Measurements from ENCODE around the gene PPP3CA. TPM values are rescaled to one million over a fixed set of nuclear protein-coding genes. Genes with fewer than 3 reads are reported as not detected.
A peak's percentile ranks its signal among the peaks of the same experiment; 100 is the strongest.

The PPP3CA gene
- total RNA-seq, 1 donor from 2014 or later: 20.5 TPM

GRCh38 chr4:101294597-101294996 lies 52.7 kb downstream of the PPP3CA start:
- DNase-seq (no peak), ATAC-seq (ENCODE audit: poor library complexity) (no peak)
- intact Hi-C loops (cut with DNase I): no loop called here

DNA sequence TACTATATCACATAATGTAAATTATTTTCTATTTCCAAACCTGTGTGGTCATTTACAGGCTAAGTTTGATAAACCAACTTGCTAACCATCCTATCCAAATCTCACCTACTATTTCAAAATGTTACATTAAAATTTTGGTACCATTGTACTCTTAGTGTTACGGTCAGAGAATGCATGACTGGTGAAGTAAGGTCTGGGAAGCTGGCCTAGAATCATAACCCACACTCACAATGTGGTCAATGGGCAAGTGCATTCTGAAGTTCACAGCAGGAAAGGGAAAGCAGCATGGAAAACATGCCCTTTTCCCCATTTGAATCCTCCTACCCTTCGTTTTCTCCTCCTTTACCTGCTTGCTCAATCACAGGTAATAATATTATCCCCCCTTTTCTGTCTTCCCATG lies 54.4 kb downstream of the PPP3CA start:
- intact Hi-C loops (cut with DNase I): no loop called here
- DNase-seq (no peak), ATAC-seq (ENCODE audit: poor library complexity) (no peak)

DNA sequence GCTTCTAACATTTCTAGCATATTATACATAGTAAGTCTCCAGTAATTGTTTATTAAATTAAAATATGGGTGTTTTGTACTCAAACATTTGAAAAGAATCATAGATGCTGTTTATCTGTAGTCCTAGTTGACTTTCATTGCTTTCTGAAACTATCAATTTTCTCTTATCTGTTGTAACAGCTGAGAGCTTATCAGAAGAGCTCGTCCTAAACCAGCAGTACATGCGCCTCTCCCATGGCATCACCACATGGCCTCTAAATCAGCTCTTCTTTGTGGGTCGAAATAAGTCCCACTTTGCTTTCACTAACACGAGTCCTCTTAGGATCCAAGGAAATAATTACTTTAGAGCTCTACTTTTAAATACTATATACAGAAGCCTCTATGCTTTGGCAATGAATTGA lies 55.1 kb downstream of the PPP3CA start:
- intact Hi-C loops (cut with DNase I): no loop called here
- ATAC-seq (ENCODE audit: poor library complexity) (no peak), DNase-seq (no peak)

DNA sequence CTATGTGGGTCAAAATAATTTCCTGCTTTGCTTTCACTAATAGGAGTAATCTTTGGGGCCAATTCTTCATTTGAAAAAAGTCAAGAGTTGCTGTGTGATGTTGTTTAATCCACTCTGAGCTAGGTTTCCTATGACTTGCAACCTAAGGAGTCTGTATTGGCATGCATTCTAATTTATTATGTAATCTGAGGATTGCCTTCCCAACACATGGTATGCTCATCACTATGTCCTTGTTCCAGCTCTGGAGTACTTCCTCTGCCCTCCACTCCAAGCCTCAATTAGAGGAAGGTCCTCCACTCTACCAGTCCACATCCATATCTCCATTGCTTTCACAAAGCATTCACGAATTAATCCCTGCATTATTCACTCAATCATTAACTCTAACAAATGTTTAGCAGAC lies 56.1 kb downstream of the PPP3CA start:
- intact Hi-C loops (cut with DNase I): no loop called here
- DNase-seq (no peak), ATAC-seq (ENCODE audit: poor library complexity) (peak; percentile 32)

DNA sequence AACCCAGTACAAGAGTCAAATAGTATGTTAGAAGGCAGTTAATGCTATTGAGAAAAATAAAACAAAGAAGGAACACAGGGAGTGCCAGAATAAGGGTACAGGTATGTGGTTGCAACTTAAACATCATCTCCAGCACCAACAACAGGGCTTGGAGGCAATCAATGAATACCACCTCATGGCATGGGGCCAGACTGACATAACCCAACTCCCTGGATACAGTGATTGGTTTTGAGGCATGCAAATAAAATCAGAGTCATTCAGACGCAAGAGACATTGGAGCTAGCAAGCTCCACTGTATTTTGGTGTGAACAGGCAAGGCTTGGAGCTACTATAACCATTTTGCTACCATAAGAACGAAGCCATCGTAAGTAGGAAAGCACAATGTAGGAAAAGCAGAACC lies 56.7 kb downstream of the PPP3CA start:
- intact Hi-C loops (cut with DNase I): no loop called here
- ATAC-seq (ENCODE audit: poor library complexity) (no peak), DNase-seq (no peak)

GRCh38 chr4:101289306-101289705 lies 58.0 kb downstream of the PPP3CA start:
- no peak for DNase-seq
- ATAC-seq (ENCODE audit: poor library complexity): no peak
- intact Hi-C loops (cut with DNase I): no loop called here

- DNase-seq (no peak), ATAC-seq (ENCODE audit: poor library complexity) (peak; percentile 71)
- intact Hi-C loops (cut with DNase I): no loop called here
Observed at GRCh38 chr4:101288365-101289145, 58.8 kb downstream of the PPP3CA start.

DNA sequence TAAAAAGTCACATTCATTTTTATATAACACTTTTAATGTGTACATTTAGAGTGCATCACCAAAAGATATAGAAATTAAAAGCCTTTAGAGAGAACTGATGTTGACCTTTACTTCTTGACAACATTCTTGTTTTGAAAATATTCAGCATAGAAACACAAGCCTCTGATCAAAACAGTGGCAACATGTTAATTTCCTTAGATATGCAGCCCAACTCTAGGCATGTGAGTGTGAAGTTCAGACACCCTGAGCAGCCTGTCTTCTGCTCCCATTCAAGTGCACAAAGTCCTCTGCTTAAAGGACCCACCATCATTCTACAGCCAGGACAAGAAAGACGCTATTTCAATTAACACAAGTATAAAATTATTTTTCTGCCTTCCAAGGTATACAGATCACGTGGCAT lies 60.0 kb downstream of the PPP3CA start:
- intact Hi-C loops (cut with DNase I): no loop called here
- no peak for DNase-seq
- ATAC-seq (ENCODE audit: poor library complexity): no peak

DNA sequence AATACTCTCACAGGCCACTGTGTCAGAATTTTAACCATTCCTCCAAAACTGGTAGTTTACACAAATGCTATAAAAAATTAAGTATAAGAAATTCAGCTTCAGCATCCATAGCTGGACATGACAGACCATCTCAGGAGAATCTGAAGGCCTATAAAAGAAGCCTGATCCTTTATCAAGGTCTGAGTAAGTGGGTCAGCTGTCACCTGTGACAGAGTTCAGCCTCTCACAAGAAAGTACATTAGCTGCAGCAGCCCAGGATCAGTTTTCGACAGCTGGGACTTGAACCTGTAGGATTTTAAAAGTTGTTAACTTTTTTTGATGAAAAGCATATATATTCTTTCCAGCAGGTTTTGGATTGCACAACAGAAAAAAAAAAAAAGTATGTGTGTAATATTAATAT lies 60.7 kb downstream of the PPP3CA start:
- DNase-seq: no peak
- intact Hi-C loops (cut with DNase I): no loop called here
- no peak for ATAC-seq (ENCODE audit: poor library complexity)

DNA sequence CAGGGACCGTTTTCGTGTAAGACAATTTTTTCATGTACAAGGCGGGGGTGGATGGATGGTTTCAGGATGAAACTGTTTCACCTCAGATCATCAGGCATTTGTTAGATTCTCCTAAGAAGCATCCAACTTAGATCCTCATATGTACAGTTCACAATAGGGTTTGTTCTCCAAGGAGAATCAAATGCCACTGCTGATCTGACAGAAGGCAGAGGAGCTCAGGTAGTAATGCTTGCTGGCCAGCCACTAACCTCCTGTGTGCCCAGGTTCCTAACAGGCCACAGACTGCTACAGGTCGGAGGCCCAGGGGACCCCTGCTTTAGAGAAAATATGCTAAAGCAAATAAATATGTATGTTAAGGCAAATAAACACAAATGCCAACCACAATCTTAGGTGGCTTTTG lies 61.3 kb downstream of the PPP3CA start:
- no peak for ATAC-seq (ENCODE audit: poor library complexity)
- intact Hi-C loops (cut with DNase I): no loop called here
- no peak for DNase-seq

DNA sequence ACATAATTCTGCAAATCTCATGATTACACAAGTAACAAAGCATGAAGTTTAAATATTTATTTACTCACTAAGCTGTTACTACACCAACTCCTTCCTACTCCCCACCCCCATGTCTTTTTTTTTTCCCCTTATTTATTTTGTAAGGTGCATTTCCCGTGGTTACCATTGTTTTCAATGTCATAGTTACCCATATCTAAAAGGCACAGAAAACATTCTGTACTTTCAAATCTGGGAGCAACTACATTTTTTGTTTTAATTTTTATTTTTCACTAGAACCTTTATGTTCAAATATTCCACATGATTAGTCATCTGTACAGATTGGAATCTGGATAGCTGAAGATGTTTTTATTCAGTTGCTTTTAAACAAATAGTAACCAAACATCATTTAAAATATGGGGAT lies 62.8 kb downstream of the PPP3CA start:
- no peak for DNase-seq
- no peak for ATAC-seq (ENCODE audit: poor library complexity)
- intact Hi-C loops (cut with DNase I): no loop called here

DNA sequence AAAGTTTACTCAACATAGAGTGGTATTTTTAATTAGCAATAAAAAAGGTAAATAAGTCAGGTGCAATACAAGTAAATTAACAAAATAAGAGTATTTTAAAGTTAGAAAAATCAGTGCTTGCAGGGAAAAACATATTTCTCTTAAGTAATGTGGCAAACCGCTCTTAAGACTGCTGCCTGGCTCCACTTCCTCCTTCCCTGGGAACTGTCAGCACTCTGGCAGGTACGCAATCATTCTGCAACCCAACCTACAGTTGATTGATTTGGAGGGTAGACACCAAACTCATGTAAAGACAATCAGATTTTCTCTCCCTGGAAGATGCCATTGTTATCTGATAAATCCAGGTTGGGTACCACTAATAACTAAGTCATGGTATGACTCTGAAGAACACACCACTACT lies 63.9 kb downstream of the PPP3CA start:
- no peak for ATAC-seq (ENCODE audit: poor library complexity)
- DNase-seq: no peak
- intact Hi-C loops (cut with DNase I): no loop called here

DNA sequence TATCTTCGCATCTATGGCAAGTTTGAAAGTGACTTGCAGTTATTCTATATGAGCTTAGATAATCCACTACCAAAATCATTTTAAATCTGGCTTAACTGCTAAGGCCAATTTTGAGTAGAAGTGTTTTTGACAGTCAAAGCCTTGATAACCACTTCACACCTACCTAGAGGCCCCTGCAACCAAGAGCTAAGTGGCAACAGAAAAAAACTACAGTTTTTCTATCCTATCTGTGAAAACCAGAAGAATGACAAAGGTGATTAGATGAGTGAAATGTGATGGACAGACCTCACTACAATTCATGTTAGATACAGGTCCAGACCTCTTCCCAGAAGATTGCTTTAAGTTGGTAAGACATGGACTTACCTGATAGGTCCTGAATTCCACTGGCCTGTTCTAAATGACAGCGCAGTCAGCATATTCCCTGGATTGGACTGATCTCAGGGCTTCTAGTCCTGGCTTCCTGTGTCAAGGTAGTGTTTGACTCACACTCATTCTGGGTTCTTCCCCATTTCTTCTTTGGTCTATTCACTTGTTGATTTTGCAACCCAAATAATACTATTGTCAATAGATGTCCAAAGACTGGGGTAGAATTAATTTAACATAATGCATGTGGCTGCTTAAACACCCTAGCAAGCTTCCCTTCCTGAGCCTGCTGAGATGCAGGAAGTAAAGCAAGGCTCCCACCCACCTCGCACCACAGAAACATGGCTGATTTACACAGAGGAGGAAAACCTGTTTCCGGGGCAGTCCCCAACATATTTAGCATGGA lies 65.1 kb downstream of the PPP3CA start:
- ATAC-seq (ENCODE audit: poor library complexity) (no peak), DNase-seq (no peak)
- intact Hi-C loops (cut with DNase I): no loop called here

DNA sequence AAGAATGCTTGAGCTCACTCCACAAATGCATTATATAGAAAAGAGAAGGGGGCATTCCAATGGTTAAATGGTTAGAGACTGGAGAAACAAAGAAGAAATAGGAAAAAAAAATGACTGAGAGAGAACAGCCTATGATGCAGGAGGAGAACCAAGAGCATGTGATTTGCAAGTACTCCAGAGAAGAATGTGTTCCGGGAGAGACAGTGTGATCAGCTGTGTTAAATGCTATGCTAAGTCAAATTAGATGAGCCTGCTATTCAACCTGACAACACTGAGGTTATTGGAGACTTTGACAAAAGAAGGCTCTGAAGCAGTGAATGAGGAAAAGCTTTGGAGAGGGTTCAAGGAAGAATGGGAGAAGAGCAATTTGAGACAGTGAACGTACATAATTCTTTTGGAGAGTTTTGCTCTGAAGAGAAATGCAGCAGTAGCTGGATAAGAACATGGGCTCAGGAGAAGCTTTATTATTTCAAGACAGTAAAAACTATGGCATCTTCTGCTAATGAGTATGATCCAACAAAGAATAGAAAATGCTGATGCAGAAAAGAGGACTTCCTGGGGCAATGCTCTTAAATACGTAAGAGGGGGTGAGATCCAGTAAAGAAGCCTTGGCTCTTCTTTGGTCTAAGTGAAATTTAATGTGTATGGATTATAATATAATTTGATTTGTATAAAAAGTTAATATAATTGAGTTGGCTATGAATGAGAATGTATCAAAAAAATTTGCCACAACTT lies 66.3 kb downstream of the PPP3CA start:
- intact Hi-C loops (cut with DNase I): no loop called here
- ATAC-seq (ENCODE audit: poor library complexity) (peak; percentile 54), DNase-seq (no peak)

- DNase-seq (no peak), ATAC-seq (ENCODE audit: poor library complexity) (peak; percentile 94)
- intact Hi-C loops (cut with DNase I): no loop called here
Observed at GRCh38 chr4:101279377-101279871, 67.9 kb downstream of the PPP3CA start.

DNA sequence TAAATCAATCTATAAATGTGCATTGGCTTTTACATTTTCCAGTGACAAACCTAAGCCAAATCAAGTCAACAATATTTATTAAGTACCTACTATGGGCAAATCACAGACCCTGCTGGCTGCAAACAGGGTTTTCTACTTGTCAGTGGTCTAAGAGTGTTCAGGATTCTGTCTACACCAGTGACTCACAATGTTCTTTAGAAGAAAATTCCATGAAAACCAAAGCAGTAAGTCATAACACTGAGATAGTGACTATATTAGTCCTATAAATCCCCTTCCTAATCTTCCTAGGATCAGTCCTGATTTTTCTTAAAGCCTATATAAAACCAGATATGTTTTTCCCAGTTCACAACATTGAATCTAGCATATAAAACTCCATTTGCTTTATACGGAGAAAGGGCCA lies 69.7 kb downstream of the PPP3CA start:
- DNase-seq: no peak
- intact Hi-C loops (cut with DNase I): no loop called here
- ATAC-seq (ENCODE audit: poor library complexity): no peak

DNA sequence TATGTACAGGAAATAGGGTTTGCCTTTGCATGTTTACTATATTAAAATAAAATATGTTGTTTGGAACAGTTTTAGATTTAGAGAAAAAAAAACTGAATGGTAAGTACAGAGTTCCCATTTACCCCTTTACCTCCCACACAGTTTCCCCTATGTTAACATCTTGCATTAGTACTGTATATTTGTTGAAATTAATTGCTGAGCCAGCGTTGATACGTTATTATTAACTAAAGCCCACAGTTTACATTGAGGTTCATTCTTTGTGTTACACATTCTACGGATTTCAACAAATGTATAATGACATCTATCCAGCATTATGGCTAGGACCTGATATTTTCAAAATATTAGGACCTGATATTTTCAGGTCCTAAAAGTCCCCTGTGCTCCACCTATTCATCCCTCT lies 70.7 kb downstream of the PPP3CA start:
- ATAC-seq (ENCODE audit: poor library complexity) (no peak), DNase-seq (no peak)
- intact Hi-C loops (cut with DNase I): no loop called here

DNA sequence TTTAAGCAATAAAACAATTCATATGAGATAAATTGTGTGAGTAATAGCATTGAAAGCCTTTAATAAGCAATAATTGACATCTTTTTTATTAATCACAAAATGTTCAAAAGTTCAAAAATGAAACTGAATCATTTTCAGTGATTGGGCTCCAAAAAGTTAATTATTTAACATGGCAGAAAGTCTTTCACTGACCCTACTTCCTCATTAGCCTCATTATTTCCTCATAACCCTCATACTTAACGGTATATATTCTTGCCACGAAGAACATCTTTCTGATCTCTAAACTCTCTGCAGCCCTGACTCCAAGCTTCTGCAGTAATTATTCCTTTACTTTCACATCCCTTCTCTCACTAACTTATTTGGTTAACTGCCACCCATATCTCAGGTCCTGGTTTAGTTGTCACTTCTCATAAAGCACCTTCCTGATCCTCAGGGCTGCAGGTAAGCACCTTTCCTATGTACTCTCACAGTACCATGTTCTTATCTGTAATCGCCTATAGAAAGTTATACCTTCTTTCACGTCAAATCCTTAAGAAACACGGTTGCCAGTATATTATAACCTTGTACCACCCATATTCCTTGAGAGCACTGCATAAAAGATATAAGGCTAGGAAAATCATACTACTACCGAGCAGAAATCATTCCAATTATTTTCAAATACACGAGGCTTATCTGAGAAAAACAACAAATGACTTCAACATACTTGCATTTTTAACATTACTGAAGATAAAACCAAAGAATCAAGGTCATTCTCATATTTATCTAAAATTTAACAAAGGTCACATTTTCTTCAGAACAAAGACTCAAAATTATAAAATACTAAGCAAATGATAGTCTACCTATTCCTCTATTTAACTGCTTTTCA lies 72.2 kb downstream of the PPP3CA start:
- ATAC-seq (ENCODE audit: poor library complexity): no peak
- intact Hi-C loops (cut with DNase I): no loop called here
- DNase-seq: no peak

DNA sequence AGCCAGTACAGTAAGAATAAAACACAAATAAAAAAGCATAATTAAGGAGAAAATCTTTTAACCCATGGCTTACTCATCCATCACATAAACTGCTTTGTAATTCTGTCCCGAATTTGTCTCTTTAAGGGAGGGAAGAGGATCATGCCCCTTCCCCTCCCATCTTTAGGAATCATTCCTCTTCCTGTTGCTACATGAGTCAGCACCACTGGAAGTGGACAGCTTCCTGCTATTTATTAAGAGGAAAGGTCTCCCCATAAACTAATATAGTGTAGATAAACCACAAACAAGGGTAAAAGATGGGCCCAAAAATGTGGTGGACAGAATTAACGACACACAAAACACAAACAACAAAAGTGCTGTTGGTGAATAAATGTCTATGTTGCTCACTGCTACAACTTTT lies 75.8 kb downstream of the PPP3CA start:
- DNase-seq: no peak
- intact Hi-C loops (cut with DNase I): no loop called here
- ATAC-seq (ENCODE audit: poor library complexity): no peak
